ENCODE data around the gene AP1B1.

GRCh38 chr22:29434288-29434687 is 45.9 kb upstream of the AP1B1 start:
- TF ChIP-seq EZH2 (IDR thresholded peaks at IDR 0.05; ENCODE audit: borderline replicate concordance, low read depth, low read length, poor library complexity, severe bottlenecking) (no peak), CTCF (conservative IDR thresholded peaks at IDR 0.05; ENCODE audit: low read depth, low read length) (no peak)
